T-helper 22 cell (primary cell): ENCODE data around the gene COX19.
"Not testable (repeated sequence)": the region's sequence is repeated elsewhere in the genome, so short reads cannot be mapped to it uniquely, and the experiment has no call there.

ENCODE experiments used
- DNase-seq: peaks from one replicate; pipeline ENCODE4 v3.0.0-alpha.2; 2020; ENCODE audit warnings: low read depth

The COX19 gene

GRCh38 chr7:924042-924441 is 51.3 kb downstream of the COX19 start:
- not testable (repeated sequence) for DNase-seq

GRCh38 chr7:923108-924041 is 52.0 kb downstream of the COX19 start:
- peak; percentile 87 for DNase-seq

GRCh38 chr7:922334-923107 is 52.8 kb downstream of the COX19 start:
- DNase-seq = no peak

- DNase-seq = no peak
These were observed 53.6 kb downstream of the COX19 start for GRCh38 chr7:921581-922333.

GRCh38 chr7:921071-921461 is 54.3 kb downstream of the COX19 start:
- no peak for DNase-seq

GRCh38 chr7:920351-921070 is 54.8 kb downstream of the COX19 start:
- DNase-seq = no peak

GRCh38 chr7:919924-920341 is 55.4 kb downstream of the COX19 start:
- DNase-seq = no peak

- DNase-seq = no peak
These were observed 56.3 kb downstream of the COX19 start for GRCh38 chr7:919114-919442.

- no peak for DNase-seq
These were observed 56.8 kb downstream of the COX19 start for GRCh38 chr7:918441-919113.

- DNase-seq = no peak
These were observed 57.3 kb downstream of the COX19 start for GRCh38 chr7:918118-918425.

GRCh38 chr7:917255-918117 is 57.9 kb downstream of the COX19 start:
- DNase-seq = no peak

- DNase-seq = no peak
These were observed 58.9 kb downstream of the COX19 start for GRCh38 chr7:916291-916941.
